NCI-H345 treated with DMSO at 0.1 percent for 48 hours (cell line): ENCODE data around the gene ATXN7L1.

Experiments
- DNase-seq: peaks from one replicate; lab custom pipeline; 2025; ENCODE audit not compliant: unreplicated experiment; lab: John Stamatoyannopoulos, UW

ATXN7L1 gene

GRCh38 chr7:105678811-105679495, 197.4 kb downstream of the ATXN7L1 start:
- no peak for DNase-seq

DNA sequence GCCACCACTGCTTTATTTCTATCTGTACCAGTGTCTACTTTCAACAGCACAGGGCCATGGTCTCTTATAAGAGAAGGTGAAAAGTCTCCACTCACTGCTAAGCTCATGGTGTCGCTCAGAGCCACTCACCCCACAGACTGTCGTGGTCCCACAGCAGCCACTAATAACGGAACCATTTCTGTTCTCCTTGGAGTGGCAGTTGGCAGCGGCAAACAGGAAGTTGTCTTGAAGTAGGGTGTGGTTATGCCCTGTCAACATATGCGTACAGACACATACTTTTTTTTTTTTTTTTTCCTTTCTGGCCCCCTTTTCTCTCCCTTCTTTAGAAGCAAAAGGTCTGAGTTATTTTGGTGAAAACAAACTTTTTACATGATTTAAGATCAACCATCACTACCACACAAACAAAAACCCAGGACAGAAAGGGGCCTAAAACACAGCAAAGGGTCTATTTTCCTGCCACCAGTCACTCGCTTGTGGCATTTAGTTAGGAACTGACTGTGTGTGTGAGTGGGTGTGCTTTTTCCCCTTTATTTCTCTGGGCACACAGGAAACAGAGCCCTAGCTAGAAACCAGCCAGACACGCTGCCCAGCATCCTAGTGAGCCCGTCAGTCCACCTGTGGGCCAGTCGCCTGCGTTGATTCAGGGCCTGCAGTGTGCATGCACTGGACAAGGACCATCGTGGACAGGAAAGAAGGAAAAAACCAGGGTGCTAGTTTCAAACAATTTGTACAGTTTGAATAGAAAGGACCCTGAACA, 198.4 kb downstream of the ATXN7L1 start:
- no peak for DNase-seq

DNA sequence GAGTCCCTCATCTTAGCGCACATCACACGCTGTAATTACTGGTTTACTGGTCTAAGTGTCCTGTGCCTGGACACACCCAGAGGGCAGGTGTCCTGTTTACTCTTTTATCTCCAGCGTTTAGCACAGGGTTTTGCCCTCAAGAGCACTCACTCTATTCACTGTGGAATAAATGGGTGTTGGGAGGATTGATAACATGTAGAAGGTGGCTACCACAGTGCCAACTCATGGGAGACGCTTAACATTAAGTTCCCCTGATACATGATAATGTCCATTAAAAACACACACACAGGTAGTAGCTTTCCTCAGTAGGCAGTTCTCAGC, 199.0 kb downstream of the ATXN7L1 start:
- no peak for DNase-seq

DNA sequence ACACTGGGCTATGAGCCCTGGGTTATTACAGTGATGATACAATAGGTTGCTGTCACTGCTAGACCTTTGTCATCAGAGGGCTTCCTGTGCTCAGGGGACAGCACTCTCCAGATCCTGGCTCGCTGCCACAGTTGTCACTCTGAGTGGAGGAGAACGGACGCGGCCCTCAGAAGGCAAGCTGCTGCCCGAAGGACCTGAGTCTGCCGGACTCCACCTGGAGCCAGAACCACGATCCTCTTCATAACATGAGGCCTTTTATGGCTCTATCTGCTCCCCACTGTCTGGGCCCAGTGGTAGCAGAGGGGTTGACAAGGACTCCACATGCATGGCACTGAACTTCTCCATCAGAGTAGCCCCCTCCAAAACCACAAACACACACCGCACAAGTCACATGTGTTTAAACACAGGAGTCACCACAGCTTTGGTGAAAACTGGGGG, 200.4 kb downstream of the ATXN7L1 start:
- peak; percentile 43 for DNase-seq

DNA sequence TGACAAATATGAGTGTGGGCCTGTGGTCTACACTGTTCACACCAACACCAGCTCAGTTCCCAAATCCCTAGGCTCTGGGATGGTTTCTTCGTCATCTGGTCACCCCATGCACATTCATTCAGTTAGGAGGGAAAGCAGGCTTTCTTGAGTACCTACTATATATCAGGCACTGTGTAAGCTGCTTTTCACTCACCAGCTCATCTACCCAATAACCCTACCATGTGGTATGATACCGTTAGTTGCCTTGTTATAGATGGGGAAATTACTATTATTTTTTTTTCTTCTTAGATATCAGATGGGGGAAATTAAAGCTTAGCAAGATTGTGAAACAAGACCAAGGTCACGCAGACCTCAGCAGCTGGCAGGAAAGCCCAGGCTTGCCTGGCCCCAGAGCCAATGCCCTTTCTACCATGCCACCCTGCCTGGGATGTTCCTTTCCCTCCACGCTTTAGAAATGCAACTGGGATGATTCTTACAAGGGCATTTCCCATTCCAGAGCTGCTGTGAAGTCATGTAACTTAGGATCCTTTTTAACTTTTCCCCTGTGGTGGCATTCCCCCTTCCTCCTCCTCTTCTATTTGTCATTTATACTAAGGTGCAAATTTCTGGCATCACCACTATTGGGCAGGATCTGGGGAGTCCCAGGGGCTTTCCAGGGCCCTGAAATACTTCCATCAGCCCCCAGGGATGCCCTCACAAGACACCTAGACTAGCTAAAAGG, 202.0 kb downstream of the ATXN7L1 start:
- DNase-seq = no peak

DNA sequence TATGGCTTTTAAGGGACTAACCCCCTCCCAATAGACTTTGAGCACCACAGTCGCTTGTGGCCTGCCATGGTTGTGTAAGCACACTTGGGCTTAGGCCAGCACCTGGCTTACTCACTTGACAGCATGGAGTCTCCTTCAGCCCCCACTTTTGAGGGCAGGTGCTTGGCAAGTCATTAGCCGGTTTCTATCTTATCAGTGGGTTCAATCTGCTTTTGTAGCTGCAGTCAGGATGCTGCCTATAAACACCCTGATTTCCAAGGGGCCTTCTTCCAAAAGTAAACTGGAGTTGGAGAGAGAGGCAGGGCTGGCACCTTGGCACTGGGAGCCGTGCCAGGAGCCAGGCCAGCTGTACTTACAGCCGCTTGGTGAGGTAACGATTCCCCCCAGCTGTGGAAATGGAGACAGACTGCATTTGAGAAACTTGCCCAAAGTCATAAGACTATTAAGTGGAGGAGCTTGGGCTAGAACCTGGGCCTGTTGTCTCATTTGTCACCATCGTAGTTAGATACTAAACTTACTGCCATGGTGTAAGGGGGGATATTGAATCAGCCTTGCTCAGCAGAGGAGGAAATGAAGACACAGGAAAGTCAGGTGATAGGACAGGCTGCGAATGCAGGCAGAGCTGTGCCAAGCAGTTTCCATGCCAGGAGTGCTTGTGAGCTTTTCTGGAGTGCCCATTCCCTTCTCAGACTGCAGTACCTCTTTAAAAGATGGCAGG, 202.9 kb downstream of the ATXN7L1 start:
- DNase-seq = peak; percentile 86

GRCh38 chr7:105672801-105673200, 203.6 kb downstream of the ATXN7L1 start:
- DNase-seq = peak; percentile 79

DNA sequence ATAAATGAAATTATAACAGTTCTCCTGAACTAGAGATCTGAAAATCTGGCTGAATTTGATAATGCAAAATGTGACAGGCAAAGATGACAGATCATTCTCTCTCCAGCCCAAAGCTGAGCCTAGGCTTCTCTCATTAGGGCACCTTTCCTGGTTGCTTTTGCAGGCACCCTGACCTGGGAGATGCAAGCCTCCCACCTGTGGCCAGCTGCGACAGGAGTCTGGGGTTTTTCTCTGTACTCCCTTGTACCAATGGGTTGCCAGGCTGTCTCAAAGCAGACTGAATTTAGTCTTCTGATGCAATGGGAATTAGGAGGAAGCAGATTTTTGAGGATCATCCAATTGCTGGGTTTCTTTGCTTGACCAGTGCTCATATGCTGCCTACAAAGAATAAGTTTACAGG, 210.1 kb downstream of the ATXN7L1 start:
- no peak for DNase-seq

- no peak for DNase-seq
Observed at GRCh38 chr7:105665684-105666083, 210.7 kb downstream of the ATXN7L1 start.

GRCh38 chr7:105664816-105665525, 211.4 kb downstream of the ATXN7L1 start:
- peak; percentile 91 for DNase-seq

DNA sequence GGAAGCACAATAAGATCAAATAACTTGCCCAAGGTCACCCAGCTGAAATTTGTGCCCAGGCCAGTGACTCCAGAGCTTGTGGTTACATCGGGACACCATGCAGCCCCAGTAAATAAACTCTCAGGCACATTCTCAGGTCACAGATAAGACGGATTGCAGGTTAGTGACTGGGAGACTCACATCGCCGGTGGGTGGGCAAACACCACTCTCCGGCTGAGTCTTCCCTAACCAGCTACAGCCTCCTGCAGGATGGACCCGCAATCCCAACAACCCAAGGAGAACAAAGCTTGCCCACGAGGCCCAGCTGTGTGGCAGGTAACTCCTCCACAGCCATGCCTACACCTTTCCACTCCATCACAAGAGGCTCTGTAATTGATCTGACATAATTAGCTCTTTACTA, 213.4 kb downstream of the ATXN7L1 start:
- DNase-seq = no peak

- DNase-seq = no peak
Observed at GRCh38 chr7:105661625-105662024, 214.8 kb downstream of the ATXN7L1 start.

GRCh38 chr7:105656922-105657521, 219.4 kb downstream of the ATXN7L1 start:
- no peak for DNase-seq

GRCh38 chr7:105655500-105656380, 220.7 kb downstream of the ATXN7L1 start:
- no peak for DNase-seq

- no peak for DNase-seq
Observed at GRCh38 chr7:105655067-105655466, 221.3 kb downstream of the ATXN7L1 start.

DNA sequence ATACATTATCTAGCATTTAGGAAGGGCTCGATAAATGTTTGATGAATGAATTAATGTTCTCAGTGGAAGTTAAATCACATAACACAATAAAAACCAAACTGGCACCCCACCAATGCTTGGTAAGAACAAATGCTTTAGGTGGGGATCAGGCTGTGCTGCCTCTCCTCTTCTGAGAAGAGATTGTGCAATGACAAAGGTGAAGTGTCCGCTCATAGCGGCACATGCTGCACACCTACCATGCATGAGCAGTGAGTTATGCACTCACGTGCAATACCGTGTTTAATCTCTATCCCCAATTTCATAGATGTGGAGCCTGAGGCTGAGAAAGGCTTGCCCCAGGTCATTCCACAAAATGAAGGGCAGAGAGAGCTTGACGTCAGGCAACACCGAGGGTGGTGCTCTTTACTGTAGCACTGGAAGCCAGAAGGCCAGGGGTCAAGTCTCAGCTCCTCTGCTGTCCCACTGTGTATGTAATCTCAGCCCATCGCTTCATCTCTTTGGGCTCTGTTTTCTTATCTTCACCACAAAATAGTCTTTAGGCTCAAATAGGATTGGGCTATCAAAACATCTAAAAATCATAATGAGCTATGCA, 222.2 kb downstream of the ATXN7L1 start:
- DNase-seq = no peak

DNA sequence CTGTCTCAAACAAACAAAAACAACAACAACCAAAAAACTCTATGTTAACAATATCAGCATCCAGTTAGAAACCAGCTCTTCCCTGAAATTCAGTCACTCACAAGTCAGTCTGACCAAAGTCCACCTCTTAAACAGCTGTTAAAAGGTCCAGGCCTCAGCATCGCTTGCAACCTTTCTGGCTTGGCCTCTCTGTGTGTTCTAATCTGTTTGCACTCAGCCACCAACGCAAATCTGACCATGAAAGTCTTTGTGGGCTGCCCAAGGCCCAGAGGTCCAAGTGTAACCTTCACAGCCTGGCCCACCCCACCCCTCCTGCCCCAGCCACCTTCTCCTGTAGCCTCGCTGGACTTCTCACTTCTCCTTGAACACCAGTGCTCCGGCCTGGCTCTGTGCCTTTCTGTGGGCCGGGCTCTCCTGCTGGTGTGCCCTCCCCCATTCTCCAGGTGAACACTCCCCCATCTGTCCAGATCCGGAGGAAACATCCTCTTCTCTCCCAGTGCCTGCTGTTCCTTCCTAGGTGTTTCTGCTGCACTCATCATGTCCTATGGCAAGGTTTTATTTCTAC, 222.9 kb downstream of the ATXN7L1 start:
- DNase-seq = no peak

DNA sequence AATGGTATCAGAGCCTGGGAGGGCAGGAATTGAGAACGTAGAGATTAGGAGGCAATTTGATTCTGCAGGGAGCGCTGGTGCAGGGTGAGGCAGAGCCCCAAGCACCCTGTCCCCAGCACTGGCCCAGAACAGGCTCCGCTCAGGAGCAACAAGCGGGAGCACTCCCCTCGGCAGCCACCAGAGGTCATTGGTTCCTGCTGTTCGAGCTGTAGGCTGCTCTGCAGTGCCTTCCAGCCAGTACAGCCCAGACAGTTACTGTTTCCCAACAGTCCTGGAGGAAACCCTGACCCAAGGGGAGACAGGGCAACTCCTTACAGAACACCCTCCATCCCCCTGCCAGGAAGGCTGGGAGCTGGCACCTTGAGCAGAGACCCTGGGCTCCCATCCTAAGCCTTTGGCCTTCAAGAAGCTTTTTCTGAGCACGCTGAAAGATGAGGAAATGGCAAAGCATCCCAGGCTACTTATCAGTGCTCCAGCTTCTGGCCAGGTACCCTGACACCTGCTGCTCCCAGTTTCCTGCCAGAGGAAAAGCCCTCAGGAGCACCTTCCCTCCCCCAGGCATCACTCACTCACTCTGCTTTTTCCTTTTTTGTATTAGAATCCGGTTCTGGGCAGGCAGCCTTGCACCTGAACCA, 223.9 kb downstream of the ATXN7L1 start:
- peak; percentile 59 for DNase-seq
